HG03442 (cell line): ENCODE data around the gene WNK2.
"Not testable (repeated sequence)": the region's sequence is repeated elsewhere in the genome, so short reads cannot be mapped to it uniquely, and the experiment has no call there.

Source experiments
- ATAC-seq: cut with Tn5 transposase; IDR thresholded peaks from one replicate; pipeline ENCODE4 v1.9.1; 2021; ENCODE audit warnings: mild to moderate bottlenecking, moderate library complexity; ENCODE audit not compliant: unreplicated experiment

The WNK2 gene

GRCh38 chr9:93183663-93184431 lies at the start of gene WNK2:
WNK2 (plus strand) TSS chr9:93184139; CDS start chr9:93184930, 791 bp downstream.
- ATAC-seq, result no peak

- ATAC-seq, result no peak
These were observed 49.0 kb upstream of the WNK2 start for GRCh38 chr9:93134740-93135444.

DNA sequence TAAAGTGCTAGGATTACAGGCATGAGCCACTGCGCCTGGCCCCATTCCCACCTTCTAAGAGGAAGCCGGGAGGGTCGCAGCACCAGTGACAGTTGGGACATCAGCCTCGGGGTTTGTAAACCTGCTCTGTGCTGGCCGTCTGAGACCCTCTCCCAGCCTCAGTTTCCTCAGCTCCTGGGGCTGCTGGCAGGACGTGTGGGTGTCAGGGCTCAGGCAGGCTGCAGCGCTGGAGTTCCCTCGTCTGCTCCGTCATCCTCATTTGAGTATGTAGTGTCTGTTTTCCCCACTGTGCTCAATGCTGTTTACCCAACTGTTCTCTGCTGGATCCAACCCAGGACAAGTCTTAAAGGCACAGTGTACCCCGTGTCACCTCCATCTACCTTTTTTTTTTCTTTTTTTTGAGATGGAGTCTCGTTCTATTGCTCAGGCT lies 47.9 kb upstream of the WNK2 start:
- ATAC-seq, result no peak

DNA sequence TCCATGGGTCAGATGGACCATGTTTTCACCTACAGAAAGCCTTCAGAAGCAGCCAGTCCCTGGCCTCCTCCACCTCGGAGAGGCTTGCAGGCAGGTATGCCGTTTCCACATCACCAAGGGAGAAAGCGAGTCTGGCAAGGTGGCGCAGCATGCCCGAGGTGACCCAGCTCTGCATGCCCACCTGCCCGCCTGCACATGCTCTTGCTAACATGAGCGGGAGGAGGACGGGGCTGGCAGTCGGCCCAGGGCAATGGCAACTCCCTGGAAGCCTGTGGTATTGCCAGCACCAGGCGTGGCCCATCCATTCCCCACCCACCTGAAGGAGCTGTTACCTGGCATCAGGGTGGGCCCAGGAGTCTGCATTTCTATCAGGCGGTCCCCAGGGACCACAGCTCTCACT lies 46.6 kb upstream of the WNK2 start:
- ATAC-seq, result no peak

DNA sequence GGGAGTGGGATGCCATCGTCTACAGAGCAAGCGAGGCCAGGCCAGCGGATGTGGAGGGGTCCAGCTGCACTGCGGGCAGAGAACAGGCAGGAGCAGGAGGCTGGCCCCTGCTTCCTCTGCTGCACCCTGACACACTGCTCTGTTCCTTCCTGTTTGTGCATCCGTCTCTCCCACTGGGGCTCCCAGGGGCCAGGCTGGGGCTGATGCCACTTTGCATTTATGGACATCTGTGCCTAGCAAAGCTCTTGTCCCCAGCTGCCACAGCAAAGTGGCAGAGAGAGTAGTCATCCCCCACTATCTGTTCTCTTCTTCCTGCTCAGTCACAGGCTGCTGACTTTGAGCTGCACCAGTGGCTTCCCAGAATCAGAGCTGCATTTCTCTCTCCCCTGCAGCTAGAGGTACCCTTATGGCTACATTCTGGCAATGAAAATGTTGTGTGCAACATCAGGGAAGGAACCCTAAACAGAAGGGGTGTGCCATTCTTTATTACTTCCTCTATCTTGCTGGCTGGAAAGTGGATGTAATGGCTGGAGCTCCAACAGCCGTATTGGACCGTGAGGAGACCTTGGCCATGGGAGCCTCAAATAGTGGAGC lies 45.7 kb upstream of the WNK2 start:
- no peak for ATAC-seq

- no peak for ATAC-seq
These were observed 44.4 kb upstream of the WNK2 start for GRCh38 chr9:93139365-93140182.

DNA sequence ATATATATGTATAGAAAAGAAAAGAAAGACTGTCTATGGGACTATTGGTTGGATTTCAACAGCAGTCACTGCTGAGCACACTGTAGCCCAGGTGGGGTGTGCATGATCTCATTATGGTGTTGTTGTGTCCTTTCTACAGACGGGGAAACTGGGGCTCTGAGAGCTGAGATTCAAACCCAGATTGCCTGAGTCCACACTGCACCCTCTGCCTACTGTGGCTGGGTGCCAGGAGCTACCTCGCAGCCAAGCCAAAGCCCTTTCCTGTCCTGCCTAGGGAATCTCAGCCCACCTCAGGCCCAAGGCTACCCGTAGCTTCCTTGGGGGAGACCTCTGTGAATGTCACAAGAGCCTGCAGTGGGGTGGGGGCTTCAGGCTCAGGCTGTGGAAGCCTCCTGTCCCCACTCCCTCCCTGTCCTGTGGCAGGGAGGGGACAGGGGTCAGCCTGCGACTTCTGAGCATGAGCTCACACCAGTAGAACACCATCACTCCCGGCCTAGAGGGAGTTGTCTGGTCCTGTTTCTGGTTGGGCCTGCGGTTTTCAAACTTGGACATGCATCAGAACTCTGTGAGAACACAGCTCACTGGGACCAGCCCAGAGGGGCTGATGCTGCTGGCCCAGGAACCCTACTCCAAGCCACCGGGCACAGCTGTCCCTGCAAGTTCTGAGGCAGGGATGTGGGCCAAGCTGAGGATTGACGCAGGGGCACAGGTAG lies 42.0 kb upstream of the WNK2 start:
- ATAC-seq, result no peak

DNA sequence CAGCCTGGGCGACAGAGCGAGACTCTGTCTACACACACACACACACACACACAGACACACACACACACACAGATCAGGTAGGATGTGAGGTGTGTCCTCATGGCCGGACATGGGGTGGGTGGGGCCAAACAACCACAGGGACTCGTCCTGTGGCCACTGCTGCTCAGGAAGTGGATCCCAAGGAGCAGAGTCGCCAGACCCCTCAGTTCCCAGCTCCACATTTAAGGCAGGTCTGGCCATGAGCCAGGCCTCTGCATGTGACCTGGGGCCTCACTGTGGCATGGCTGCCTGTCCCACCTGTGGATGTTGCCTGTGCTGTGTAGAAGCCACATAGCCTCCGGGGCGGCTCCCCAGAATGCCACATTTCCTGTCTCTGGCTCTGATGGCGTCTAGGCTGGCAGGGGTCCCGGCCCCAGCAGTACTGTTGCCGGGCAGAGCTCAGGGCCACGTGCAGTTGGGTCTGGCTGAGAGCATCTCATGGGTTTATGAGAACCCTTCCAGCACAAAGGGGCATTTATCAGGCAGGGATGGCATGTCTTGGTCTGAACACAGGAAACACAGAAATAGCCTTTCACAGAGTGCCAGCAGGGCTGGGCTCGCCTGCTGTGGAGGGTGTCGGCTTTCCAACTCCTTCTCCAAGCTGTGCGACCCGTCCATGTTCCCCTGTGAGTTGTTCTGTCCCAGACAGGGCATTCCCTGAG lies 40.0 kb upstream of the WNK2 start:
- no peak for ATAC-seq

GRCh38 chr9:93146696-93147095 lies 37.2 kb upstream of the WNK2 start:
- not testable (repeated sequence) for ATAC-seq

- no peak for ATAC-seq
These were observed 36.3 kb upstream of the WNK2 start for GRCh38 chr9:93147632-93148031.

- no peak for ATAC-seq
These were observed 35.2 kb upstream of the WNK2 start for GRCh38 chr9:93148721-93149120.

- no peak for ATAC-seq
These were observed 34.6 kb upstream of the WNK2 start for GRCh38 chr9:93149361-93149760.

- ATAC-seq, result no peak
These were observed 32.7 kb upstream of the WNK2 start for GRCh38 chr9:93151097-93151784.

- no peak for ATAC-seq
These were observed 29.5 kb upstream of the WNK2 start for GRCh38 chr9:93154293-93154903.

DNA sequence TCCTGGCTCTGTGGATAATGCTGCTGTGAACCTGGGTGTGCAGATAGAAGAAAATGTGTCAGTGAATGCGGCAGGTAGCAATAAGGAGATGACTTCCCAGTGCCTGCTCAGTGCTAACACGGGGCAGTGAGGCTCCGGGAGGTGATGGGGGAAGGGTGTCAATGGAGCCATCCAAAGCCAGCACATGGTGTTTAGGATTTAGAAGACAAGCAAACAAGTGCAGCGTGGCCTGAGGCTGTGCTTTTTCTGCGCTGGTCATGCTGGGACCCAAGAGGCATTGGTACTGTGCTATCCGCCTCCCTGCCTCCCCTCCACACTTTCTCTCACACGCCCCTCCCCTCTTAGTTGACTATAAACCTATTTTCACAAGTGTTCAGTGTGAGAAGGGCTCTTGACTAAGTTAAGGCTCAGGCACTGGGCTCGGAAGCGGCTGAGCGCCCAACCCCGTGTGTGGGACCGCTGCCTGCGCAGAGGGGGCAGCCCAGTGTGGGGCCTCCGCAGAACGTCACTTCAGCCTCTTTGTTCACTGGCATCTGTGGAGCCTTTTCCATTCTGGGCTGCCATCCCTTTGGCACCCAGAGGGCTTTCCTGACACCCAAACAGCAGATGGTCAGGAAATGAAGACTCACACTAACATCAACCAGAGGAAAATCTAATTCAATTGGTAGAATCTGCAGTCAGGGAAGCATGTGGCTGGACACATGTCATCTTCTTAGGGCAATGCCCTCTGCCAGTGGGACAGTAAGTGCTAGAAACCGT lies 28.0 kb upstream of the WNK2 start:
- no peak for ATAC-seq

DNA sequence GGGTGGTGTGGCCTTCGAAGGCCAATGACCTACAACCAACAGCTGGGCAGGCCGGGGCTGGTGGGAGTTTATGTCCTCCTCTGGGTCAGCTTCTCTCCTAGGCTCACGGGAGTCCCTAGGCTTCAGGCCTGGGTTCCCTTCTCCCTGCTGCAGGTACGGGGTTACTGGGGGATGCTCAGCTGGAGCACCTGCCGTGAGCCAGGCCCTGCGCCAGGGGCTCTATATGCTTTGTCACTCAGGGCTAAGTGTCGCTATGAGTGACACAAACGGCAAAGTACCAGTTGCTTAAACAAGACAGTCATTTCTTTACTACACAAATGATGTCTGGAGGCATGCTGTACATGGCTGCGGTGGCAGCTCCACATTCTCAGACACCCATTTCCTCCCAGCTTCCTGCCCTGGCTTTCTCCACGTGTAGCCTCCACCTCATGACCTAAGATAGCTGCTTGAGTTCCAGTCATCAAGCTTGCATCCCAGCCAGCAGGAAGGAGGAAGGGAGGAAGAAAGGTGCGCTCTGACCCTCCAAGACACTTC lies 27.4 kb upstream of the WNK2 start:
- peak; percentile 65 for ATAC-seq

GRCh38 chr9:93159601-93160471 lies 24.1 kb upstream of the WNK2 start:
- ATAC-seq, result peak; percentile 75
